Measurements from ENCODE around the gene SLC12A5.

- no peak for TF ChIP-seq CTCF (IDR thresholded peaks at IDR 0.05)
- no peak for TF ChIP-seq POLR2A (IDR thresholded peaks at IDR 0.05)
Observed at GRCh38 chr20:46002008-46002407, 27.0 kb upstream of the SLC12A5 start.

All from right lobe of liver (tissue), 4 donors.